GM23338 (cell line): ENCODE measurements around the gene RAB3GAP2. TPM values are rescaled to one million over a fixed set of nuclear protein-coding genes. Genes with fewer than 3 reads are reported as not detected.
"Not testable (repeated sequence)": the region's sequence is repeated elsewhere in the genome, so short reads cannot be mapped to it uniquely, and the experiment has no call there.

Experiments
- ATAC-seq: fragments of 200-7000 bp; cut with Tn5 transposase; 3 replicates; pipeline ENCODE4 v1.9.1; 2020
- DNase-seq: peaks from one replicate; pipeline ENCODE4 v3.0.0-alpha.2; 2015; ENCODE audit warnings: low spot score
- H2AFZ ChIP-seq: fragments of 200-600 bp; sonication (generic); 2 replicates; pipeline ENCODE4 v1.8.0; 2016; ENCODE audit warnings: antibody characterized with exemption, mild to moderate bottlenecking, moderate library complexity
- H3F3A ChIP-seq: fragments of 200-600 bp; sonication (generic); replicated peaks from 2 replicates; pipeline ENCODE4 v1.8.0; 2017; ENCODE audit warnings: antibody characterized with exemption, mixed run types, low read depth
- H3K27ac ChIP-seq: fragments of 200-600 bp; sonication (generic); 2 replicates; pipeline ENCODE4 v1.6.1; 2016; ENCODE audit warnings: low read depth
- H3K27me3 ChIP-seq: fragments of 200-600 bp; sonication (generic); 2 replicates; pipeline ENCODE4 v1.8.0; 2016; ENCODE audit warnings: mild to moderate bottlenecking, mixed run types, moderate library complexity; ENCODE audit not compliant: insufficient read depth
- H3K36me3 ChIP-seq: fragments of 200-600 bp; sonication (generic); 2 replicates; pipeline ENCODE4 v1.8.0; 2016; ENCODE audit warnings: mild to moderate bottlenecking; ENCODE audit not compliant: insufficient read depth
- H3K4me1 ChIP-seq: fragments of 200-600 bp; sonication (generic); 2 replicates; pipeline ENCODE4 v1.8.0; 2016; ENCODE audit warnings: mild to moderate bottlenecking, moderate library complexity; ENCODE audit not compliant: insufficient read depth
- H3K4me2 ChIP-seq: fragments of 200-600 bp; sonication (generic); 2 replicates; pipeline ENCODE4 v1.7.1; 2017; ENCODE audit warnings: mixed run types
- H3K4me3 ChIP-seq: fragments of 200-600 bp; sonication (generic); 2 replicates; pipeline ENCODE4 v1.6.1; 2016; ENCODE audit warnings: mixed run types
- H3K79me2 ChIP-seq: fragments of 200-600 bp; sonication (generic); replicated peaks from 2 replicates; pipeline ENCODE4 v1.8.0; 2017; ENCODE audit warnings: mild to moderate bottlenecking; ENCODE audit not compliant: insufficient read depth
- H3K9me2 ChIP-seq: fragments of 200-600 bp; sonication (generic); 2 replicates; pipeline ENCODE4 v1.8.0; 2017; ENCODE audit not compliant: insufficient read depth
- H4K20me1 ChIP-seq: fragments of 200-600 bp; sonication (generic); replicated peaks from 2 replicates; pipeline ENCODE4 v1.8.0; 2017; ENCODE audit warnings: mild to moderate bottlenecking; ENCODE audit not compliant: insufficient read depth
- H3K27ac Mint-ChIP-seq: 2 replicates; pipeline ENCODE4 v1.8.0; 2020; ENCODE audit warnings: inconsistent platforms, mild to moderate bottlenecking, moderate library complexity, mixed read lengths
- H3K27me3 Mint-ChIP-seq: 3 replicates; pipeline ENCODE4 v1.8.0; 2022; ENCODE audit warnings: low read depth, mild to moderate bottlenecking, moderate library complexity, mixed read lengths, inconsistent platforms; ENCODE audit not compliant: insufficient read depth, poor library complexity
- H3K36me3 Mint-ChIP-seq: 3 replicates; pipeline ENCODE4 v1.8.0; 2021; ENCODE audit warnings: low read depth, mild to moderate bottlenecking, inconsistent platforms, moderate library complexity, mixed read lengths
- H3K4me1 Mint-ChIP-seq: 3 replicates; pipeline ENCODE4 v1.8.0; 2020; ENCODE audit warnings: mild to moderate bottlenecking, inconsistent platforms, mixed read lengths
- H3K4me3 Mint-ChIP-seq: 3 replicates; pipeline ENCODE4 v1.8.0; 2021; ENCODE audit warnings: moderate library complexity, mild to moderate bottlenecking, inconsistent platforms, mixed read lengths
- H3K9me3 Mint-ChIP-seq: 3 replicates; pipeline ENCODE4 v1.8.0; 2020; ENCODE audit warnings: moderate library complexity, mild to moderate bottlenecking, inconsistent platforms, mixed read lengths
- POLR2AphosphoS5 ChIP-seq: IDR thresholded peaks from 2 replicates; pipeline ENCODE4 v1.6.1; 2016; ENCODE audit warnings: antibody characterized with exemption, low read depth
- polyA plus RNA-seq: library from polyadenylated mRNA; unstranded; fragments of >200 nt; fragmentation: Nextera tagmentation; extraction: Ambion mirVana; gene quantifications from 2 replicates; pipeline ENCODE4 v1.2.1, GENCODE V29; 2016
- total RNA-seq: library from RNA; depleted of rRNA; stranded (reverse); fragments of >200 nt; shearing (Covaris generic); gene quantifications from 2 replicates; pipeline ENCODE4 v1.2.3, GENCODE V29; 2014
- TF ChIP-seq, protein P1 (sequence below): IDR thresholded peaks from one replicate; pipeline ENCODE4 v1.6.1; 2018; ENCODE audit warnings: antibody characterized with exemption; ENCODE audit not compliant: unreplicated experiment
- TF ChIP-seq, protein P2 (sequence below): fragments of 250-450 bp; sonication (Bioruptor Pico); IDR thresholded peaks from 2 replicates; pipeline ENCODE4 v1.5.0; 2020; ENCODE audit warnings: mild to moderate bottlenecking, moderate library complexity

Gene RAB3GAP2
- total and polyA plus RNA-seq, 2 experiments from 2014 or later = 19.4 to 44.6 TPM

- TF ChIP-seq, protein P1, sequence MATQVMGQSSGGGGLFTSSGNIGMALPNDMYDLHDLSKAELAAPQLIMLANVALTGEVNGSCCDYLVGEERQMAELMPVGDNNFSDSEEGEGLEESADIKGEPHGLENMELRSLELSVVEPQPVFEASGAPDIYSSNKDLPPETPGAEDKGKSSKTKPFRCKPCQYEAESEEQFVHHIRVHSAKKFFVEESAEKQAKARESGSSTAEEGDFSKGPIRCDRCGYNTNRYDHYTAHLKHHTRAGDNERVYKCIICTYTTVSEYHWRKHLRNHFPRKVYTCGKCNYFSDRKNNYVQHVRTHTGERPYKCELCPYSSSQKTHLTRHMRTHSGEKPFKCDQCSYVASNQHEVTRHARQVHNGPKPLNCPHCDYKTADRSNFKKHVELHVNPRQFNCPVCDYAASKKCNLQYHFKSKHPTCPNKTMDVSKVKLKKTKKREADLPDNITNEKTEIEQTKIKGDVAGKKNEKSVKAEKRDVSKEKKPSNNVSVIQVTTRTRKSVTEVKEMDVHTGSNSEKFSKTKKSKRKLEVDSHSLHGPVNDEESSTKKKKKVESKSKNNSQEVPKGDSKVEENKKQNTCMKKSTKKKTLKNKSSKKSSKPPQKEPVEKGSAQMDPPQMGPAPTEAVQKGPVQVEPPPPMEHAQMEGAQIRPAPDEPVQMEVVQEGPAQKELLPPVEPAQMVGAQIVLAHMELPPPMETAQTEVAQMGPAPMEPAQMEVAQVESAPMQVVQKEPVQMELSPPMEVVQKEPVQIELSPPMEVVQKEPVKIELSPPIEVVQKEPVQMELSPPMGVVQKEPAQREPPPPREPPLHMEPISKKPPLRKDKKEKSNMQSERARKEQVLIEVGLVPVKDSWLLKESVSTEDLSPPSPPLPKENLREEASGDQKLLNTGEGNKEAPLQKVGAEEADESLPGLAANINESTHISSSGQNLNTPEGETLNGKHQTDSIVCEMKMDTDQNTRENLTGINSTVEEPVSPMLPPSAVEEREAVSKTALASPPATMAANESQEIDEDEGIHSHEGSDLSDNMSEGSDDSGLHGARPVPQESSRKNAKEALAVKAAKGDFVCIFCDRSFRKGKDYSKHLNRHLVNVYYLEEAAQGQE = no peak
- TF ChIP-seq, protein P2, sequence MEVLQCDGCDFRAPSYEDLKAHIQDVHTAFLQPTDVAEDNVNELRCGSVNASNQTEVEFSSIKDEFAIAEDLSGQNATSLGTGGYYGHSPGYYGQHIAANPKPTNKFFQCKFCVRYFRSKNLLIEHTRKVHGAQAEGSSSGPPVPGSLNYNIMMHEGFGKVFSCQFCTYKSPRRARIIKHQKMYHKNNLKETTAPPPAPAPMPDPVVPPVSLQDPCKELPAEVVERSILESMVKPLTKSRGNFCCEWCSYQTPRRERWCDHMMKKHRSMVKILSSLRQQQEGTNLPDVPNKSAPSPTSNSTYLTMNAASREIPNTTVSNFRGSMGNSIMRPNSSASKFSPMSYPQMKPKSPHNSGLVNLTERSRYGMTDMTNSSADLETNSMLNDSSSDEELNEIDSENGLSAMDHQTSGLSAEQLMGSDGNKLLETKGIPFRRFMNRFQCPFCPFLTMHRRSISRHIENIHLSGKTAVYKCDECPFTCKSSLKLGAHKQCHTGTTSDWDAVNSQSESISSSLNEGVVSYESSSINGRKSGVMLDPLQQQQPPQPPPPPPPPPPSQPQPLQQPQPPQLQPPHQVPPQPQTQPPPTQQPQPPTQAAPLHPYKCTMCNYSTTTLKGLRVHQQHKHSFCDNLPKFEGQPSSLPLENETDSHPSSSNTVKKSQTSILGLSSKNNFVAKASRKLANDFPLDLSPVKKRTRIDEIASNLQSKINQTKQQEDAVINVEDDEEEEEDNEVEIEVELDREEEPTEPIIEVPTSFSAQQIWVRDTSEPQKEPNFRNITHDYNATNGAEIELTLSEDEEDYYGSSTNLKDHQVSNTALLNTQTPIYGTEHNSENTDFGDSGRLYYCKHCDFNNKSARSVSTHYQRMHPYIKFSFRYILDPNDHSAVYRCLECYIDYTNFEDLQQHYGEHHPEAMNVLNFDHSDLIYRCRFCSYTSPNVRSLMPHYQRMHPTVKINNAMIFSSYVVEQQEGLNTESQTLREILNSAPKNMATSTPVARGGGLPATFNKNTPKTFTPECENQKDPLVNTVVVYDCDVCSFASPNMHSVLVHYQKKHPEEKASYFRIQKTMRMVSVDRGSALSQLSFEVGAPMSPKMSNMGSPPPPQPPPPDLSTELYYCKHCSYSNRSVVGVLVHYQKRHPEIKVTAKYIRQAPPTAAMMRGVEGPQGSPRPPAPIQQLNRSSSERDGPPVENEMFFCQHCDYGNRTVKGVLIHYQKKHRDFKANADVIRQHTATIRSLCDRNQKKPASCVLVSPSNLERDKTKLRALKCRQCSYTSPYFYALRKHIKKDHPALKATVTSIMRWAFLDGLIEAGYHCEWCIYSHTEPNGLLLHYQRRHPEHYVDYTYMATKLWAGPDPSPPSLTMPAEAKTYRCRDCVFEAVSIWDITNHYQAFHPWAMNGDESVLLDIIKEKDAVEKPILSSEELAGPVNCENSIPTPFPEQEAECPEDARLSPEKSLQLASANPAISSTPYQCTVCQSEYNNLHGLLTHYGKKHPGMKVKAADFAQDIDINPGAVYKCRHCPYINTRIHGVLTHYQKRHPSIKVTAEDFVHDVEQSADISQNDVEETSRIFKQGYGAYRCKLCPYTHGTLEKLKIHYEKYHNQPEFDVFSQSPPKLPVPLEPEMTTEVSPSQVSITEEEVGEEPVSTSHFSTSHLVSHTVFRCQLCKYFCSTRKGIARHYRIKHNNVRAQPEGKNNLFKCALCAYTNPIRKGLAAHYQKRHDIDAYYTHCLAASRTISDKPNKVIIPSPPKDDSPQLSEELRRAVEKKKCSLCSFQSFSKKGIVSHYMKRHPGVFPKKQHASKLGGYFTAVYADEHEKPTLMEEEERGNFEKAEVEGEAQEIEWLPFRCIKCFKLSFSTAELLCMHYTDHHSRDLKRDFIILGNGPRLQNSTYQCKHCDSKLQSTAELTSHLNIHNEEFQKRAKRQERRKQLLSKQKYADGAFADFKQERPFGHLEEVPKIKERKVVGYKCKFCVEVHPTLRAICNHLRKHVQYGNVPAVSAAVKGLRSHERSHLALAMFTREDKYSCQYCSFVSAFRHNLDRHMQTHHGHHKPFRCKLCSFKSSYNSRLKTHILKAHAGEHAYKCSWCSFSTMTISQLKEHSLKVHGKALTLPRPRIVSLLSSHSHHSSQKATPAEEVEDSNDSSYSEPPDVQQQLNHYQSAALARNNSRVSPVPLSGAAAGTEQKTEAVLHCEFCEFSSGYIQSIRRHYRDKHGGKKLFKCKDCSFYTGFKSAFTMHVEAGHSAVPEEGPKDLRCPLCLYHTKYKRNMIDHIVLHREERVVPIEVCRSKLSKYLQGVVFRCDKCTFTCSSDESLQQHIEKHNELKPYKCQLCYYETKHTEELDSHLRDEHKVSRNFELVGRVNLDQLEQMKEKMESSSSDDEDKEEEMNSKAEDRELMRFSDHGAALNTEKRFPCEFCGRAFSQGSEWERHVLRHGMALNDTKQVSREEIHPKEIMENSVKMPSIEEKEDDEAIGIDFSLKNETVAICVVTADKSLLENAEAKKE (CRISPR knock-in tag) = no peak
- TF ChIP-seq POLR2AphosphoS5 = no peak
Observed at GRCh38 chr1:220267630-220268029, 4.6 kb downstream of the RAB3GAP2 start (continued).

GRCh38 chr1:220260228-220260627 lies 12.0 kb downstream of the RAB3GAP2 start:
- H2AFZ ChIP-seq, H3K27ac Mint-ChIP-seq, H3K27ac ChIP-seq, ATAC-seq, DNase-seq, H3K27me3 ChIP-seq, H3K4me3 Mint-ChIP-seq, H3K27me3 Mint-ChIP-seq, H3K4me3 ChIP-seq, H3F3A ChIP-seq, H3K4me2 ChIP-seq, H3K9me2 ChIP-seq, H3K36me3 ChIP-seq: not testable (repeated sequence)
- Histone ChIP-seq H3K79me2 (peaks cover 100% of the 10 kb centered on the region), H3K4me1 (peaks cover 31% of the 10 kb centered on the region), H4K20me1 (peaks cover 48% of the 10 kb centered on the region)
- peaks cover 20% of the 10 kb centered on the region for H3K4me1 Mint-ChIP-seq
- H3K9me3 Mint-ChIP-seq = peaks cover 10% of the 10 kb centered on the region
- H3K36me3 Mint-ChIP-seq = peaks cover 55% of the 10 kb centered on the region

DNA sequence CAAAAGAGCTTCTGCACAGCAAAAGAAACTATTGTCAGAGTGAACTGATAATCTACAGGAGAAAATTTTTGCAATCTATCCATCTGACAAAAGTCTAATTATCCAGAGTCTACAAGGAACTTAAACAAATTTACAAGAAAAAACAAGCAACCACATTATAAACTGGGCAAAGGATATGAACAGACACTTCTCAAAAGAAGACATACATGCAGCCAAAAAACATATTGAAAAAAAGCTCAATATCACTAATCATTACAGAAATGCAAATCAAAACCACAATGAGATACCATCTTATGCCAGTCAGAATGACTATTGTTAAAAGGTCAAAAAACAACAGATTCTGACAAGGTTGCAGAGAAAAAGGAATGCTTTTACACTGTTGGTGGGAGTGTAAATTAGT lies 12.5 kb downstream of the RAB3GAP2 start:
- H3K36me3 ChIP-seq = not testable (repeated sequence)
- H3K36me3 Mint-ChIP-seq = peaks cover 54% of the 10 kb centered on the region
- peaks cover 51% of the 10 kb centered on the region for H4K20me1 ChIP-seq

GRCh38 chr1:220256194-220256593 lies 16.1 kb downstream of the RAB3GAP2 start:
- Mint-ChIP-seq H3K4me1 (peaks cover 35% of the 10 kb centered on the region), H3K9me3 (peaks cover 17% of the 10 kb centered on the region; the same call in 2 of the 3 replicates), H3K36me3 (peaks cover 54% of the 10 kb centered on the region)
- H3K4me3 ChIP-seq, H3K27ac Mint-ChIP-seq, H3K27me3 ChIP-seq, ATAC-seq, H3F3A ChIP-seq, H3K36me3 ChIP-seq, H3K9me2 ChIP-seq, DNase-seq, H3K27ac ChIP-seq, H2AFZ ChIP-seq, H3K4me3 Mint-ChIP-seq, H3K27me3 Mint-ChIP-seq: not testable (repeated sequence)
- peak overlapping the region; percentile 49; the same call in 1 of the 2 replicates for H3K4me2 ChIP-seq
- peaks cover 41% of the 10 kb centered on the region for H3K4me1 ChIP-seq
- H4K20me1 ChIP-seq = peaks cover 43% of the 10 kb centered on the region; the same call in 1 of the 2 replicates
- peaks cover 94% of the 10 kb centered on the region for H3K79me2 ChIP-seq

More for the DNA sequence above, 12.5 kb downstream of the RAB3GAP2 start:
- not testable (repeated sequence) for H3K4me2 ChIP-seq, ATAC-seq, DNase-seq, H3K9me2 ChIP-seq, H2AFZ ChIP-seq, H3K27ac ChIP-seq, H3K4me3 ChIP-seq, H3K4me3 Mint-ChIP-seq, H3F3A ChIP-seq, H3K27me3 ChIP-seq, H3K27me3 Mint-ChIP-seq, H3K27ac Mint-ChIP-seq
- Histone ChIP-seq H3K4me1 (peaks cover 33% of the 10 kb centered on the region), H3K79me2 (peaks cover 99% of the 10 kb centered on the region)
- H3K9me3 Mint-ChIP-seq = peaks cover 10% of the 10 kb centered on the region
- H3K4me1 Mint-ChIP-seq = peaks cover 24% of the 10 kb centered on the region
